VCaP (cell line): ENCODE data around the gene FNDC3A.

Source experiments
- H3K27ac ChIP-seq: fragments of 450-650 bp; 2 replicates; pipeline ENCODE4 v1.5.1; 2017
- CTCF ChIP-seq: fragments of 450-650 bp; conservative IDR thresholded peaks from 2 replicates; pipeline ENCODE4 v1.5.1; 2017; ENCODE audit warnings: mild to moderate bottlenecking, moderate library complexity

Gene FNDC3A

GRCh38 chr13:48977973-48978372 is 2.3 kb downstream of the FNDC3A start:
- no peak for TF ChIP-seq CTCF
- H3K27ac ChIP-seq = peak overlapping the region; percentile 97

- TF ChIP-seq CTCF = no peak
- no peak overlapping the region for H3K27ac ChIP-seq
Measured at GRCh38 chr13:48978942-48979601, 3.4 kb downstream of the FNDC3A start.

- no peak overlapping the region for H3K27ac ChIP-seq
- TF ChIP-seq CTCF = no peak
Measured at GRCh38 chr13:48979892-48980291, 4.2 kb downstream of the FNDC3A start.

- no peak for TF ChIP-seq CTCF
- no peak overlapping the region for H3K27ac ChIP-seq
Measured at GRCh38 chr13:48983331-48983730, 7.6 kb downstream of the FNDC3A start.

GRCh38 chr13:48985756-48986155 is 10.0 kb downstream of the FNDC3A start:
- no peak overlapping the region for H3K27ac ChIP-seq
- no peak for TF ChIP-seq CTCF

GRCh38 chr13:48990900-48991299 is 15.2 kb downstream of the FNDC3A start:
- no peak for TF ChIP-seq CTCF
- H3K27ac ChIP-seq = no peak overlapping the region

- no peak for TF ChIP-seq CTCF
- H3K27ac ChIP-seq = no peak overlapping the region
Measured at GRCh38 chr13:48993150-48993549, 17.4 kb downstream of the FNDC3A start.
